SH-SY5Y (cell line): ENCODE data around the gene MEIOB.

Source experiments
- GATA2 ChIP-seq: IDR thresholded peaks from 2 replicates; pipeline ENCODE4 v1.6.1; 2011; ENCODE audit warnings: mild to moderate bottlenecking, low read depth, low read length
- GATA3 ChIP-seq: IDR thresholded peaks from 2 replicates; pipeline ENCODE4 v1.6.1; 2011; ENCODE audit warnings: low read depth, mild to moderate bottlenecking, low read length, moderate library complexity

DNA sequence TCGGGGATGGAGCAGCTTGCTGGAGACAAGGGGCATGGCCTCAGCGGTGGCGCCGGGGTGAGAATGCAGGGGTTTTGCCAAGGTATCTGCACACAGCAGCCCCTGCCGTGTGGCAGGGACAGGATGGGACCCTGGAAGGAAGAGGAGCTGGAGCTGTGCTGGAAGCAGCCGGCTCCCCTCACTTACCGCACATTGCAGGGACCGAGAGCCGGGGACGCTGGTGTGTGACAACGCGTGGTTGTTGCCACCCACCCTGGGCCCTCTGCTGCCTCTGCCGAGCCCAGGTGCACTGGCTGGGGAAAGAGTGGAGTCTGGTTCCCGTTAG lies 86.2 kb downstream of the MEIOB start:
- TF ChIP-seq GATA2 (no peak), GATA3 (no peak)
